CD14-positive monocyte (primary cell): Measurements from ENCODE around the gene RAB12. TPM values are rescaled to one million over a fixed set of nuclear protein-coding genes. Genes with fewer than 3 reads are reported as not detected.

Experiments
- DNase-seq, 3 donors: peaks; one replicate each; pipeline ENCODE4 v3.0.0-alpha.2; 2011 to 2022
- H2AFZ ChIP-seq: 2 replicates; pipeline ENCODE4 v1.6.0; 2012; ENCODE audit warnings: mild to moderate bottlenecking, low read depth, low read length, inconsistent platforms; ENCODE audit not compliant: insufficient read depth, poor library complexity, severe bottlenecking
- H3K27ac ChIP-seq, 2 donors: 1 replicate in 1 of 2; 2 replicates in 1 of 2; pipeline ENCODE4 v1.5.1; 2012 to 2013; ENCODE audit warnings: low read length in 2 of 2, control low read depth in 1 of 2, inconsistent platforms in 1 of 2, low read depth in 1 of 2, mild to moderate bottlenecking in 1 of 2
- H3K27me3 ChIP-seq, 2 donors: one replicate each; pipeline versions ENCODE4 v1.6.0 to v1.6.1; 2011 to 2013; ENCODE audit warnings: low read length in 2 of 2; ENCODE audit not compliant: control insufficient read depth in 2 of 2, insufficient read depth in 2 of 2
- H3K36me3 ChIP-seq, 2 donors: replicated peaks in 1 of 2; 1 replicate in 1 of 2; 2 replicates in 1 of 2; pipeline versions ENCODE4 v1.5.1 to v1.6.1; 2012 to 2013; ENCODE audit warnings: low read length in 2 of 2, control low read depth in 1 of 2, inconsistent platforms in 1 of 2, mild to moderate bottlenecking in 1 of 2; ENCODE audit not compliant: insufficient read depth in 2 of 2, control insufficient read depth in 1 of 2
- H3K4me1 ChIP-seq, 2 donors: 1 replicate in 1 of 2; 2 replicates in 1 of 2; pipeline versions ENCODE4 v1.5.1 to v1.6.1; 2012 to 2013; ENCODE audit warnings: low read length in 2 of 2, control low read depth in 1 of 2, inconsistent platforms in 1 of 2, mild to moderate bottlenecking in 1 of 2, moderate library complexity in 1 of 2; ENCODE audit not compliant: insufficient read depth in 2 of 2, control insufficient read depth in 1 of 2
- H3K4me2 ChIP-seq: replicated peaks from 2 replicates; pipeline ENCODE3; 2012; ENCODE audit warnings: low read length, moderate library complexity, mild to moderate bottlenecking; ENCODE audit not compliant: poor library complexity, severe bottlenecking; ENCODE audit errors: extremely low read depth
- H3K4me3 ChIP-seq, 3 experiments: fragments of 200-600 bp in 1 of 3; sonication (generic) in 1 of 3; replicated peaks in 1 of 3; 1 replicate in 2 of 3; 2 replicates in 1 of 3; pipeline ENCODE4 v1.5.1; 2011 to 2013; ENCODE audit warnings: low read length in 3 of 3, mild to moderate bottlenecking in 3 of 3, control low read depth in 2 of 3, low read depth in 2 of 3, inconsistent platforms in 1 of 3, moderate library complexity in 1 of 3
- H3K79me2 ChIP-seq: 2 replicates; pipeline ENCODE4 v1.6.0; 2012; ENCODE audit warnings: mild to moderate bottlenecking, control low read depth, inconsistent platforms, low read length, moderate library complexity; ENCODE audit not compliant: insufficient read depth
- H3K9ac ChIP-seq: 2 replicates; pipeline ENCODE4 v1.6.0; 2017; ENCODE audit warnings: low read length, mild to moderate bottlenecking; ENCODE audit not compliant: insufficient read depth, poor library complexity, severe bottlenecking
- H3K9me3 ChIP-seq, 2 donors: replicated peaks in 1 of 2; 1 replicate in 1 of 2; 2 replicates in 1 of 2; pipeline versions ENCODE4 v1.5.1 to v1.6.1; 2012 to 2013; ENCODE audit warnings: low read length in 2 of 2, control low read depth in 1 of 2; ENCODE audit not compliant: control insufficient read depth in 1 of 2, insufficient read depth in 1 of 2
- H4K20me1 ChIP-seq: 2 replicates; pipeline ENCODE4 v1.6.0; 2012; ENCODE audit warnings: mild to moderate bottlenecking, low read length, control low read depth, moderate library complexity; ENCODE audit not compliant: insufficient read depth
- H3K27ac Mint-ChIP-seq, 7 donors: one replicate each; pipeline ENCODE4 v1.8.0; 2020; ENCODE audit warnings: mild to moderate bottlenecking in 7 of 7, mixed read lengths in 7 of 7, moderate library complexity in 6 of 7, inconsistent platforms in 2 of 7
- H3K27me3 Mint-ChIP-seq, 3 donors: one replicate each; pipeline ENCODE4 v1.8.0; 2021 to 2022; ENCODE audit warnings: low read depth in 3 of 3, mild to moderate bottlenecking in 3 of 3, mixed read lengths in 3 of 3, moderate library complexity in 3 of 3, inconsistent platforms in 1 of 3
- H3K36me3 Mint-ChIP-seq, 2 donors: one replicate each; pipeline ENCODE4 v1.8.0; 2020; ENCODE audit warnings: mixed read lengths in 2 of 2, inconsistent platforms in 1 of 2, mild to moderate bottlenecking in 1 of 2
- H3K4me1 Mint-ChIP-seq: one replicate; pipeline ENCODE4 v1.8.0; 2020; ENCODE audit warnings: mild to moderate bottlenecking, mixed read lengths
- H3K4me3 Mint-ChIP-seq, 2 donors: one replicate each; pipeline ENCODE4 v1.8.0; 2020; ENCODE audit warnings: mild to moderate bottlenecking in 2 of 2, mixed read lengths in 2 of 2, moderate library complexity in 1 of 2
- H3K9me3 Mint-ChIP-seq, 7 donors: one replicate each; pipeline ENCODE4 v1.8.0; 2020 to 2022; ENCODE audit warnings: mixed read lengths in 7 of 7, mild to moderate bottlenecking in 6 of 7, moderate library complexity in 6 of 7, inconsistent platforms in 2 of 7
- WGBS: methylation state at CpG from one replicate; pipeline ENCODE4 v1.1.5; 2013; ENCODE audit warnings: missing lambda C conversion rate; ENCODE audit not compliant: insufficient coverage; 5-methylcytosine and 5-hydroxymethylcytosine counted together
- intact Hi-C, 2 donors: fragments of 100-400 bp; cut with micrococcal nuclease; formaldehyde crosslinking; loops; one replicate each; pipeline versions ENCODE4 v1.15.0 to v1.15.1; 2023
- polyA plus RNA-seq, 3 donors: library from polyadenylated mRNA; depleted of rRNA in 1 of 3; unstranded in 2 of 3; stranded (reverse) in 1 of 3; fragments of 300-500 nt in 2 of 3; fragments of >200 nt in 1 of 3; fragmentation: Illumina TruSeq in 2 of 3; gene quantifications; 1 replicate in 2 of 3; 2 replicates in 1 of 3; pipeline ENCODE4 v1.2.3, GENCODE V29; 2012 to 2021
- TF ChIP-seq, protein P1 (sequence below): fragments of 200-600 bp; IDR thresholded peaks from one replicate; pipeline ENCODE4 v1.8.0; 2022; ENCODE audit warnings: antibody characterized with exemption, mild to moderate bottlenecking

RAB12 gene
- polyA plus RNA-seq, 3 donors = 0.15 to 22.1 (median 0.16) TPM

DNA sequence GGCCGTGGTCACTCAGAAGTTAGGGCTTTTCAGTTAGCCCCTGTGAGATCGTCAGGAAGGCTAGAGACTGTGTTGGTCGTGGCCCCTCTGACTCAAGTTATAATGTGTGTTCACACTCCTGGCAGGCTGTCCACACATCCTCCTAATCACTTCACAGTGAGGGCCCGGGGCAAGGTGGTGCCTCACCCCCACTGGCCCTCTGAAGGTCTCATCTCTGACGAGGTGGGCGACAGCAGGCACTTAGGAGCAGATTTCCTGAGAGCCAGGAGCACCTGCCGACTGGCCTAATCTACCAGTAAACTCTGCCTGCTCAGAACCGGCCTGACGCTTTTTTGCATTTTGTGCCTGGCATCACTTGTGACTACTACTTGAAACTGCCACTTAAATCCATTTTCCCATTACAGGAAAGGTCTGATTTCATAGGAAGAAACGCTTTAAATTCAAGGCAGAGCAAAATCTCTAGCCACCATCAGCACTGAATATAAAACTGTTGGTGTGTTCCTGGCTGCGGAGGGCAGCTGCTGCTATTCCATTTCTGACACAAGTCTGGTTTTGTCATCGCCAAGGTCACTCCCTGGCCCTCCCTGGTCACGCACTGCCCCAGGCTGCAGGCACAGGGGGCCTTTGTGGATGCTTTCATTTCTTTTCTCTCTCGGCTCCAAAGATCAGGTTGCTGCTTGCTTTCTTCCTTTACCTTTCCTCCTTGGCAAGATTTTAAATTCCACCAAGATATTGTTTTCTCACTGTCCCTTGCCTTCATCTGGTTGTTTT lies 48.0 kb downstream of the RAB12 start:
- Histone ChIP-seq H3K27me3 (peaks cover 0 to 6% of the 10 kb centered on the region in 2 donors), H3K27ac (no peak overlapping the region), H3K79me2 (no peaks in the 10 kb centered on the region), H3K4me2 (no peak overlapping the region), H3K9ac (no peak overlapping the region), H2AFZ (no peak overlapping the region), H3K4me1 (peaks cover 0 to 3% of the 10 kb centered on the region in 2 donors), H4K20me1 (no peaks in the 10 kb centered on the region), H3K36me3 (no peaks in the 10 kb centered on the region), H3K9me3 (no peaks in the 10 kb centered on the region), H3K4me3 (no peak overlapping the region)
- Mint-ChIP-seq H3K27me3 (peaks cover 6 to 13% (median 11%) of the 10 kb centered on the region in 3 donors), H3K4me1 (peaks cover 8% of the 10 kb centered on the region), H3K27ac (no peak overlapping the region), H3K4me3 (no peak overlapping the region), H3K36me3 (no peaks in the 10 kb centered on the region), H3K9me3 (no peaks in the 10 kb centered on the region)
- intact Hi-C loops = no loop called here
- TF ChIP-seq, protein P1, sequence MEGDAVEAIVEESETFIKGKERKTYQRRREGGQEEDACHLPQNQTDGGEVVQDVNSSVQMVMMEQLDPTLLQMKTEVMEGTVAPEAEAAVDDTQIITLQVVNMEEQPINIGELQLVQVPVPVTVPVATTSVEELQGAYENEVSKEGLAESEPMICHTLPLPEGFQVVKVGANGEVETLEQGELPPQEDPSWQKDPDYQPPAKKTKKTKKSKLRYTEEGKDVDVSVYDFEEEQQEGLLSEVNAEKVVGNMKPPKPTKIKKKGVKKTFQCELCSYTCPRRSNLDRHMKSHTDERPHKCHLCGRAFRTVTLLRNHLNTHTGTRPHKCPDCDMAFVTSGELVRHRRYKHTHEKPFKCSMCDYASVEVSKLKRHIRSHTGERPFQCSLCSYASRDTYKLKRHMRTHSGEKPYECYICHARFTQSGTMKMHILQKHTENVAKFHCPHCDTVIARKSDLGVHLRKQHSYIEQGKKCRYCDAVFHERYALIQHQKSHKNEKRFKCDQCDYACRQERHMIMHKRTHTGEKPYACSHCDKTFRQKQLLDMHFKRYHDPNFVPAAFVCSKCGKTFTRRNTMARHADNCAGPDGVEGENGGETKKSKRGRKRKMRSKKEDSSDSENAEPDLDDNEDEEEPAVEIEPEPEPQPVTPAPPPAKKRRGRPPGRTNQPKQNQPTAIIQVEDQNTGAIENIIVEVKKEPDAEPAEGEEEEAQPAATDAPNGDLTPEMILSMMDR = no peak
- WGBS = 88% methylated on average over 14 of the region's 14 CpGs
- no peak for DNase-seq

DNA sequence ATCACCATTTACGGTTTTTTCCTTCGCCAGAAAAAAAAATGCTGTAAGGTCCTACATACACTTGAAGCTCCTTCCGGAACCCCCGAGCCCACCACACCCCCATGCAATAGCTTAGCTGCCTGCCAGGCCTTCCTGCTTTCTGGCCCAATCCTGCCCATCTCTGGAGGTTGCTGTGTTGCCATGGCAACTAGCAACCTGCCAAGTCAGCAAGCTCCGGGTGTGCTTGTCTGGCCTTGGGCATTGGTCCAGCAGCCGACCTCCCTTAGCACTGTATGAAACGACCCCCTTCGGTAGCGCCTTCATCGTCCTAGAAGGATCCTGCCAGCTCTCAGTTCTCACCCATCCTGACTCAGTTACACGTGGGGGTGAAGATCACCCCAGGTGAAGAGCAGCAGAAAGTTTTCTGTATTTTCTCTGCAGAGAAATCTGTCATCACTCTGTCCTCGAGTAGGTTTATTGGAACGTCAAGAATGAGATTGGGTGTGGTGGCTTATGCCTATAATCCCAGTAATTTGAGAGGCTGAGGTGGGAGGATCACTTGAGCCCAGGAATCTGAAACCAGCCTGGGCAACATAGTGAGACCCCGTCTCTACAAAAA lies 48.7 kb downstream of the RAB12 start:
- Mint-ChIP-seq H3K36me3 (no peaks in the 10 kb centered on the region), H3K9me3 (no peaks in the 10 kb centered on the region), H3K4me1 (peaks cover 8% of the 10 kb centered on the region), H3K27me3 (peaks cover 8 to 16% (median 14%) of the 10 kb centered on the region in 3 donors), H3K27ac (peak overlapping the region in 1 of 7 donors; percentile 27), H3K4me3 (no peak overlapping the region)
- Histone ChIP-seq H3K36me3 (no peaks in the 10 kb centered on the region), H4K20me1 (no peaks in the 10 kb centered on the region), H3K27me3 (peaks cover 0 to 6% of the 10 kb centered on the region in 2 donors), H3K4me2 (no peak overlapping the region), H3K9ac (no peak overlapping the region), H3K4me1 (peaks cover 0 to 3% of the 10 kb centered on the region in 2 donors), H3K27ac (no peak overlapping the region), H3K4me3 (no peak overlapping the region), H3K9me3 (no peaks in the 10 kb centered on the region), H3K79me2 (no peaks in the 10 kb centered on the region), H2AFZ (no peak overlapping the region)
- TF ChIP-seq, protein P1 = no peak
- intact Hi-C loops = no loop called here
- DNase-seq = no peak
- 79% methylated on average over 11 of the region's 14 CpGs for WGBS
